DND-41 (cell line): ENCODE data around the gene ENTR1.

Experiments
- CTCF ChIP-seq: IDR thresholded peaks from 2 replicates; pipeline ENCODE4 v1.5.1; 2012; ENCODE audit warnings: borderline replicate concordance, low read length, moderate library complexity, mild to moderate bottlenecking; ENCODE audit not compliant: poor library complexity, severe bottlenecking; ENCODE audit errors: extremely low read depth
- EZH2 ChIP-seq: IDR thresholded peaks from 3 replicates; pipeline ENCODE4 v1.6.1; 2012; ENCODE audit warnings: borderline replicate concordance, low read depth, mild to moderate bottlenecking, moderate library complexity, low read length, inconsistent platforms; ENCODE audit not compliant: severe bottlenecking

GRCh38 chr9:136438548-136439480 is 28.4 kb upstream of the ENTR1 start:
- TF ChIP-seq CTCF (no peak), EZH2 (no peak)
